HG03378 (cell line): ENCODE data around the gene SPDYE3.
"Not testable (repeated sequence)": the region's sequence is repeated elsewhere in the genome, so short reads cannot be mapped to it uniquely, and the experiment has no call there.

Source experiments
- ATAC-seq: cut with Tn5 transposase; IDR thresholded peaks from one replicate; pipeline ENCODE4 v1.9.1; 2021; ENCODE audit warnings: mild to moderate bottlenecking, moderate library complexity; ENCODE audit not compliant: unreplicated experiment

The SPDYE3 gene

GRCh38 chr7:100307402-100307801, at the start of gene SPDYE3:
Gene SPDYE3, plus strand, starts transcription at chr7:100307702. Its CDS starts 184 bp downstream, at chr7:100307886.
- not testable (repeated sequence) for ATAC-seq

GRCh38 chr7:100259984-100260383, 47.5 kb upstream of the SPDYE3 start:
- ATAC-seq: not testable (repeated sequence)

GRCh38 chr7:100262896-100263295, 44.6 kb upstream of the SPDYE3 start:
- not testable (repeated sequence) for ATAC-seq

GRCh38 chr7:100264223-100264622, 43.3 kb upstream of the SPDYE3 start:
- not testable (repeated sequence) for ATAC-seq

GRCh38 chr7:100264669-100265165, 42.8 kb upstream of the SPDYE3 start:
- ATAC-seq: not testable (repeated sequence)

- not testable (repeated sequence) for ATAC-seq
Observed at GRCh38 chr7:100265851-100266250, 41.7 kb upstream of the SPDYE3 start.

GRCh38 chr7:100266576-100267354, 40.7 kb upstream of the SPDYE3 start:
- no peak for ATAC-seq

- no peak for ATAC-seq
Observed at GRCh38 chr7:100267648-100268047, 39.9 kb upstream of the SPDYE3 start.

GRCh38 chr7:100268882-100269281, 38.6 kb upstream of the SPDYE3 start:
- ATAC-seq: not testable (repeated sequence)

- ATAC-seq: not testable (repeated sequence)
Observed at GRCh38 chr7:100269306-100270045, 38.0 kb upstream of the SPDYE3 start.

GRCh38 chr7:100270046-100270918, 37.2 kb upstream of the SPDYE3 start:
- not testable (repeated sequence) for ATAC-seq

- not testable (repeated sequence) for ATAC-seq
Observed at GRCh38 chr7:100270941-100271593, 36.4 kb upstream of the SPDYE3 start.

- ATAC-seq: peak; percentile 64
Observed at GRCh38 chr7:100271716-100272537, 35.6 kb upstream of the SPDYE3 start.

- not testable (repeated sequence) for ATAC-seq
Observed at GRCh38 chr7:100272538-100272902, 35.0 kb upstream of the SPDYE3 start.

GRCh38 chr7:100275120-100275519, 32.4 kb upstream of the SPDYE3 start:
- no peak for ATAC-seq

GRCh38 chr7:100276126-100276525, 31.4 kb upstream of the SPDYE3 start:
- not testable (repeated sequence) for ATAC-seq

- ATAC-seq: not testable (repeated sequence)
Observed at GRCh38 chr7:100282069-100282608, 25.4 kb upstream of the SPDYE3 start.

- not testable (repeated sequence) for ATAC-seq
Observed at GRCh38 chr7:100283147-100283546, 24.4 kb upstream of the SPDYE3 start.
